HG03354 (cell line): ENCODE results near the gene DLEC1.
"Not testable (repeated sequence)": the region's sequence is repeated elsewhere in the genome, so short reads cannot be mapped to it uniquely, and the experiment has no call there.

Source experiments
- ATAC-seq: cut with Tn5 transposase; IDR thresholded peaks from one replicate; pipeline ENCODE4 v1.9.1; 2021; ENCODE audit warnings: mild to moderate bottlenecking; ENCODE audit not compliant: unreplicated experiment, poor library complexity, severe bottlenecking

Gene DLEC1

GRCh38 chr3:38031022-38031994, 7.7 kb upstream of the DLEC1 start:
- no peak for ATAC-seq

- no peak for ATAC-seq
Measured at GRCh38 chr3:38032328-38032865, 6.6 kb upstream of the DLEC1 start.

- not testable (repeated sequence) for ATAC-seq
Measured at GRCh38 chr3:38033586-38033985, 5.4 kb upstream of the DLEC1 start.

GRCh38 chr3:38034335-38034734, 4.7 kb upstream of the DLEC1 start:
- ATAC-seq: not testable (repeated sequence)

GRCh38 chr3:38036286-38036685, 2.7 kb upstream of the DLEC1 start:
- ATAC-seq: no peak

- no peak for ATAC-seq
Measured at GRCh38 chr3:38036906-38037305, 2.1 kb upstream of the DLEC1 start.

GRCh38 chr3:38038447-38038911, 529 bp upstream of the DLEC1 start:
- no peak for ATAC-seq

GRCh38 chr3:38039899-38040261, 872 bp downstream of the DLEC1 start:
- ATAC-seq: peak; percentile 44

- ATAC-seq: no peak
Measured at GRCh38 chr3:38040401-38040800, 1.4 kb downstream of the DLEC1 start.

- no peak for ATAC-seq
Measured at GRCh38 chr3:38043486-38043885, 4.5 kb downstream of the DLEC1 start.

GRCh38 chr3:38046027-38046426, 7.0 kb downstream of the DLEC1 start:
- ATAC-seq: no peak

GRCh38 chr3:38046821-38047220, 7.8 kb downstream of the DLEC1 start:
- ATAC-seq: no peak

- no peak for ATAC-seq
Measured at GRCh38 chr3:38047896-38048295, 8.9 kb downstream of the DLEC1 start.

GRCh38 chr3:38049358-38050126, 10.5 kb downstream of the DLEC1 start:
- ATAC-seq: no peak

- no peak for ATAC-seq
Measured at GRCh38 chr3:38051131-38051530, 12.1 kb downstream of the DLEC1 start.

- ATAC-seq: not testable (repeated sequence)
Measured at GRCh38 chr3:38053286-38053685, 14.3 kb downstream of the DLEC1 start.

- not testable (repeated sequence) for ATAC-seq
Measured at GRCh38 chr3:38053813-38054498, 14.9 kb downstream of the DLEC1 start.

- no peak for ATAC-seq
Measured at GRCh38 chr3:38054499-38055001, 15.5 kb downstream of the DLEC1 start.

GRCh38 chr3:38059148-38059547, 20.1 kb downstream of the DLEC1 start:
- no peak for ATAC-seq

GRCh38 chr3:38059591-38059990, 20.6 kb downstream of the DLEC1 start:
- no peak for ATAC-seq
